ENCODE data around the gene MATK.

The MATK gene

DNA sequence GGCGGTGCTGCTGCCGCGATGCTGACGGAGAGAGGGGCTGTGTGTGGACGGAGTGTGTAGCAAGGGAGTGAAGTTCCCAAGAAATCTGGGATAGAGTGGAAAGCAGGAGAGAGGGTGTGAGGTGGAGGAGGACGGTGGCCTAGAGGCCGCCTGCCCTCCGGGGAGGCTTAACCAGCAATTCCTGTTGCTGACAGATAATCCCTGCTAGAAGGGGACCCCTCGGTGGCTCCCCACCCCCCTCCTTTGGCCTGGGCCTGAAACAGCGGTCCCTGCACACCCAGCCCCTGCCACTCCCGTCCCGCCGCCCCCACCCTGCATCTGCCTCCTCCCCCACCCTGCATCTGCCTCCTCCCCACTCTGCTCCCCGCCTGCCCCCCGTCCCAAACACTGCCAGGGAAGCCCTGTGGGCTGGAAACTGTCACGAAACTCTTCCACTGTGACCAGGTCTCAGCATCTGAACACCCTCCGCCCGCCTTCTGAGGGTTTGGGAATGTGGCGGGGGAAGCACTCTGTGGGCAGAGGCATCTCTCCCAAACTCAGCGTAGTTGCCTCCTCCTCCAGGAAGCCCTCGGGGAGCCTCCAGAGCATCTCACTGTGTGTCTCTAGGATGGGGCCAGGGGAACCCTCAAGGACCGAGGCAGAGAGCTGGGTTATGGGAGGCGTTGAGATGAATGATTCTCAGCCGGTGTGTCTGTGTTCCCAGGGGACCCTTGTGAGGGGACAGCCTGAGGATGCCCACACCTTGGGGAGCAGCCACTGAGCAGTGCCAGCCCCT, 17.1 kb upstream of the MATK start:
- Histone ChIP-seq H3K27me3 (replicated peaks; ENCODE audit: control insufficient read depth, insufficient read depth, low read length) (peaks cover 26% of the 10 kb centered on the region), H3K9ac (ENCODE audit: low read length) (no peak overlapping the region), H3K36me3 (ENCODE audit: control insufficient read depth, insufficient read depth, low read length, severe bottlenecking) (no peaks in the 10 kb centered on the region), H3K4me1 (ENCODE audit: control insufficient read depth, insufficient read depth, low read length) (no peaks in the 10 kb centered on the region), H3K4me3 (ENCODE audit: low read length) (no peak overlapping the region), H3K9me3 (ENCODE audit: control insufficient read depth, low read length) (no peaks in the 10 kb centered on the region)
- DNase-seq (ENCODE audit: low read depth) = no peak

- Histone ChIP-seq H3K27me3 (replicated peaks; ENCODE audit: control insufficient read depth, insufficient read depth, low read length) (peaks cover 26% of the 10 kb centered on the region), H3K4me3 (ENCODE audit: low read length) (no peak overlapping the region), H3K36me3 (ENCODE audit: control insufficient read depth, insufficient read depth, low read length, severe bottlenecking) (no peaks in the 10 kb centered on the region), H3K4me1 (ENCODE audit: control insufficient read depth, insufficient read depth, low read length) (no peaks in the 10 kb centered on the region), H3K9ac (ENCODE audit: low read length) (no peak overlapping the region), H3K9me3 (ENCODE audit: control insufficient read depth, low read length) (peaks cover 4% of the 10 kb centered on the region)
- DNase-seq (ENCODE audit: low read depth) = peak; percentile 46
These were observed 15.4 kb upstream of the MATK start for GRCh38 chr19:3801412-3802096.

GRCh38 chr19:3800996-3801395, 14.8 kb upstream of the MATK start:
- Histone ChIP-seq H3K27me3 (replicated peaks; ENCODE audit: control insufficient read depth, insufficient read depth, low read length) (peaks cover 26% of the 10 kb centered on the region), H3K4me3 (ENCODE audit: low read length) (no peak overlapping the region), H3K36me3 (ENCODE audit: control insufficient read depth, insufficient read depth, low read length, severe bottlenecking) (no peaks in the 10 kb centered on the region), H3K9me3 (ENCODE audit: control insufficient read depth, low read length) (peaks cover 9% of the 10 kb centered on the region), H3K4me1 (ENCODE audit: control insufficient read depth, insufficient read depth, low read length) (no peaks in the 10 kb centered on the region), H3K9ac (ENCODE audit: low read length) (no peak overlapping the region)
- DNase-seq (ENCODE audit: low read depth) = no peak

GRCh38 chr19:3798137-3798536, 12.0 kb upstream of the MATK start:
- DNase-seq (ENCODE audit: low read depth) = no peak

DNA sequence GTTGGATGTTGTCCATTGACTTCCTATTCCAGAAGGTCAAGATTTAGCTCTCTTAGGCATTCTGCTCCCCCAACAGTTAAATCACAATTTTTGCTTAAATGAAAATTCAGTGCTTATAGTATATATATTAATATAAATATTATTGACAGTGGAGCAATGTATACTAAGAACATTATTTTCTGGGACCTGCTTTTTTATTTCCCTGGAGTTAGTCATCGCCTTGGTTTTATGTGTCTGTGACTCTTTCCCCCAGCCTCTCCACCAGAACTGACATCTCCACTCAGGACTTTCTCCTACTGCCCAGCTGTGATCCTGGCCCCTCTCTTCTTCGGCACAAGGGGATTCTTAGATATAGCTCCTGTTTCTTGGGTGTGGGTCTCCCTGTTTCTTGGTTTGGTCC, 10.2 kb upstream of the MATK start:
- Histone ChIP-seq H3K27me3 (replicated peaks; ENCODE audit: control insufficient read depth, insufficient read depth, low read length) (peaks cover 11% of the 10 kb centered on the region), H3K4me3 (ENCODE audit: low read length) (no peak overlapping the region), H3K4me1 (ENCODE audit: control insufficient read depth, insufficient read depth, low read length) (no peaks in the 10 kb centered on the region), H3K9me3 (ENCODE audit: control insufficient read depth, low read length) (peaks cover 10% of the 10 kb centered on the region), H3K9ac (ENCODE audit: low read length) (no peak overlapping the region), H3K36me3 (ENCODE audit: control insufficient read depth, insufficient read depth, low read length, severe bottlenecking) (no peaks in the 10 kb centered on the region)
- DNase-seq (ENCODE audit: low read depth) = no peak

More at GRCh38 chr19:3798137-3798536, 12.0 kb upstream of the MATK start:
- H3K27me3 ChIP-seq (replicated peaks; ENCODE audit: control insufficient read depth, insufficient read depth, low read length) = peaks cover 18% of the 10 kb centered on the region
- no peak overlapping the region for H3K9ac ChIP-seq (ENCODE audit: low read length)
- no peaks in the 10 kb centered on the region for H3K36me3 ChIP-seq (ENCODE audit: control insufficient read depth, insufficient read depth, low read length, severe bottlenecking)
- no peak overlapping the region for H3K4me3 ChIP-seq (ENCODE audit: low read length)
- H3K9me3 ChIP-seq (ENCODE audit: control insufficient read depth, low read length) = peaks cover 10% of the 10 kb centered on the region
- H3K4me1 ChIP-seq (ENCODE audit: control insufficient read depth, insufficient read depth, low read length) = no peaks in the 10 kb centered on the region

DNA sequence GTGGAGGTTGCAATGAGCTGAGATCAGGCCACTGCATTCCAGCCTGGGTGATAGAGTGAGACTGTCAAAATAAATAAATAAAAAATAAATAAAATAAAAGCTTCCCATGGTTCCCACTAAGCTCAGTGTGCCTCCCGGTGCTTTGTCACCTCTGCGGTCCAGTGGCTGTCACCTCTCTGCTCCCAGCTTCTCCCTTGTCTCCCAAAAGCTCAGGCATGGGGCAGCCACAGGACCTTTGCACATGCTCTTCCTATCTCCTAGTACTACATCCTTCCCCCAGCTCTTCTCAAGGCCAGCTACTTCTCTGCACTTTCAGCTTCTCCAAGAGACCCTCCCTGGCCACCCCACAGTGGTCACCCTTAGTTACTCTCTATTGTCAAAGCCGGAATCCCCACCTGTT, 7.6 kb upstream of the MATK start:
- Histone ChIP-seq H3K27me3 (replicated peaks; ENCODE audit: control insufficient read depth, insufficient read depth, low read length) (peaks cover 15% of the 10 kb centered on the region), H3K4me3 (ENCODE audit: low read length) (no peak overlapping the region), H3K36me3 (ENCODE audit: control insufficient read depth, insufficient read depth, low read length, severe bottlenecking) (no peaks in the 10 kb centered on the region), H3K9ac (ENCODE audit: low read length) (no peak overlapping the region), H3K9me3 (ENCODE audit: control insufficient read depth, low read length) (peaks cover 22% of the 10 kb centered on the region), H3K4me1 (ENCODE audit: control insufficient read depth, insufficient read depth, low read length) (no peaks in the 10 kb centered on the region)
- DNase-seq (ENCODE audit: low read depth) = no peak

- DNase-seq (ENCODE audit: low read depth) = no peak
- peaks cover 22% of the 10 kb centered on the region for H3K9me3 ChIP-seq (ENCODE audit: control insufficient read depth, low read length)
- peaks cover 15% of the 10 kb centered on the region for H3K27me3 ChIP-seq (replicated peaks; ENCODE audit: control insufficient read depth, insufficient read depth, low read length)
- no peaks in the 10 kb centered on the region for H3K4me1 ChIP-seq (ENCODE audit: control insufficient read depth, insufficient read depth, low read length)
- no peak overlapping the region for H3K4me3 ChIP-seq (ENCODE audit: low read length)
- H3K9ac ChIP-seq (ENCODE audit: low read length) = no peak overlapping the region
- H3K36me3 ChIP-seq (ENCODE audit: control insufficient read depth, insufficient read depth, low read length, severe bottlenecking) = no peaks in the 10 kb centered on the region
These were observed 5.9 kb upstream of the MATK start for GRCh38 chr19:3792114-3792513.

DNA sequence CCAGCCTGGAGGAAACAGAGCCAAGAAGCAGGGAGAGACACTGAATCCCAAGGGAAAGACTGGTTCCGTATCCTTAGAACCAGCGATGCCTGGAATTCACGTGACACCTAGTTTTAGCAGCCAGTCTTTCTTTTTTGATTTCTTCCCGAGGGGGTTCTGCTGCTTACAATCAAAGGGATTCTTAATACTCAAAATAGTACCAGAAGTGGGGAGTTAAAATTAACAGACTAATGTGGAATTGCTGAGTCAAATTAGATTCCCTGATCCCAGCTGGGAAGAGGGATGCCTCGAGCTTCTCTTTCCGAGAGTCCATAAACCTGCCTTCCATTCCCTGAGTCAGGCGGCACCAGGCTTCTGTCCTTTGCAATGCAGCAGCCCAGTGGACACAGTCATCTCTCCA, 4.8 kb upstream of the MATK start:
- Histone ChIP-seq H3K4me3 (ENCODE audit: low read length) (no peak overlapping the region), H3K9ac (ENCODE audit: low read length) (no peak overlapping the region), H3K9me3 (ENCODE audit: control insufficient read depth, low read length) (peaks cover 12% of the 10 kb centered on the region), H3K4me1 (ENCODE audit: control insufficient read depth, insufficient read depth, low read length) (no peaks in the 10 kb centered on the region), H3K36me3 (ENCODE audit: control insufficient read depth, insufficient read depth, low read length, severe bottlenecking) (no peaks in the 10 kb centered on the region), H3K27me3 (replicated peaks; ENCODE audit: control insufficient read depth, insufficient read depth, low read length) (peaks cover 15% of the 10 kb centered on the region)
- DNase-seq (ENCODE audit: low read depth) = no peak

GRCh38 chr19:3790209-3790734, 4.1 kb upstream of the MATK start:
- Histone ChIP-seq H3K9ac (ENCODE audit: low read length) (no peak overlapping the region), H3K4me1 (ENCODE audit: control insufficient read depth, insufficient read depth, low read length) (no peaks in the 10 kb centered on the region), H3K4me3 (ENCODE audit: low read length) (no peak overlapping the region), H3K36me3 (ENCODE audit: control insufficient read depth, insufficient read depth, low read length, severe bottlenecking) (no peaks in the 10 kb centered on the region), H3K9me3 (ENCODE audit: control insufficient read depth, low read length) (peaks cover 12% of the 10 kb centered on the region), H3K27me3 (replicated peaks; ENCODE audit: control insufficient read depth, insufficient read depth, low read length) (peaks cover 15% of the 10 kb centered on the region)
- no peak for DNase-seq (ENCODE audit: low read depth)

DNA sequence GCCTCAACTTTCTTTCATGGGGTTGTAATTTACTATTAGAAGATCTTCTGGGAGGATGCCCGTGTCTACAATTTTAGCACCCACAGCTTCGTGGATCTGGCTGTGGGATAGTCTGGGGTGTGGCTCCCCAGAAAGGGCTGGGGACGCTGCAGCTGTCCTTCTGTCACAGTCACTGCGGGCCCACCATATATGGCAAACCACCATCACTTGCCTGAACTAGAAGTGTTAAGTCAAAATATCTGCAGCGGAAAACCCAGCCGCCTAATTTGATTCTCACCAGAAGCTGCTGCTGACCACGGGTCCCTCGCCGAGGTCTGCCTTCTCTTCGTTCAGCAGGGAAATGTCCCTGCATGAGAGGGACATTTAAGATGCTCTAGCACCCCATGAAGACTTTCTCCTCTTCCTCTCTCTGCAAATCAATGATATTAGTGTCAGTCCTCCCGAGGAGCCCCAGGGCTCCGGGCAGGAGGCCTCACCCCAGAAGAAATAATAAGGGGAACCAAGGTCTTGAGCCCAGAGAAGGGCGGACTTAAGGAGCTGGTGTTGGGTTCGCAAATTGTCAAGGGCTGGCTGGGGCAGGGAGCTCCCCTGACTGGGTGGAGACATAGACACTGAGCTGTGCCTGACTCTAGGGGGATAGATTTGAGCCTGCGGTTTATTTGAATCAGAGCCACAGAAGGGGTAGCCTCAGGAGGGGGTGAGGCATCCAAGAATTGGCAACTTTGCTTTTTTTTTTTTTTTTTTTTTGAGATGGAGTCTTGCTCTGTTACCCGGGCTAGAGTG, 3.0 kb upstream of the MATK start:
- H3K4me1 ChIP-seq (ENCODE audit: control insufficient read depth, insufficient read depth, low read length) = no peaks in the 10 kb centered on the region
- H3K9me3 ChIP-seq (ENCODE audit: control insufficient read depth, low read length) = peaks cover 12% of the 10 kb centered on the region
- DNase-seq (ENCODE audit: low read depth) = no peak
- H3K4me3 ChIP-seq (ENCODE audit: low read length) = no peak overlapping the region
- H3K36me3 ChIP-seq (ENCODE audit: control insufficient read depth, insufficient read depth, low read length, severe bottlenecking) = no peaks in the 10 kb centered on the region
- H3K9ac ChIP-seq (ENCODE audit: low read length) = no peak overlapping the region
- H3K27me3 ChIP-seq (replicated peaks; ENCODE audit: control insufficient read depth, insufficient read depth, low read length) = peaks cover 15% of the 10 kb centered on the region

- Histone ChIP-seq H3K4me3 (ENCODE audit: low read length) (no peak overlapping the region), H3K9ac (ENCODE audit: low read length) (no peak overlapping the region), H3K36me3 (ENCODE audit: control insufficient read depth, insufficient read depth, low read length, severe bottlenecking) (no peaks in the 10 kb centered on the region), H3K9me3 (ENCODE audit: control insufficient read depth, low read length) (peaks cover 27% of the 10 kb centered on the region), H3K4me1 (ENCODE audit: control insufficient read depth, insufficient read depth, low read length) (no peaks in the 10 kb centered on the region), H3K27me3 (replicated peaks; ENCODE audit: control insufficient read depth, insufficient read depth, low read length) (peaks cover 11% of the 10 kb centered on the region)
- DNase-seq (ENCODE audit: low read depth) = no peak
These were observed 687 bp downstream of the MATK start for GRCh38 chr19:3785451-3785937.
